A549 (cell line): ENCODE data around the gene SPTBN4. TPM values are rescaled to one million over a fixed set of nuclear protein-coding genes. Genes with fewer than 3 reads are reported as not detected.

ENCODE experiments used
- ATAC-seq, 2 experiments: fragments of 200-7000 bp in 1 of 2; fragments of >200 bp in 1 of 2; cut with Nextera tagmentation in 1 of 2; cut with Tn5 transposase in 1 of 2; 3 replicates each; pipeline versions ENCODE4 v1.8.0 to v1.9.1; 2018 to 2020; ENCODE audit warnings: mild to moderate bottlenecking in 1 of 2, moderate library complexity in 1 of 2
- CTCF ChIA-PET: fragments of 300-600 bp; sonication (Branson Sonifier 250); formaldehyde crosslinking; extraction: SDS; loops from one replicate; lab custom pipeline; 2021; ENCODE audit warnings: antibody characterized with exemption, inconsistent platforms; lab: Yijun Ruan, JAX
- POLR2A ChIA-PET: fragments of 350-600 bp; formaldehyde crosslinking; extraction: SDS; loops from one replicate; lab custom pipeline; 2021; ENCODE audit warnings: antibody characterized with exemption, inconsistent platforms; lab: Yijun Ruan, JAX
- DNase-seq, 2 experiments: peaks; one replicate each; pipeline versions ENCODE4 v3.0.0 to v3.0.0-alpha.2; 2011 to 2016; ENCODE audit warnings: low read depth in 1 of 2, low spot score in 1 of 2
- FAIRE-seq: peaks from 2 replicates; lab custom pipeline; 2011; peaks lifted over from hg19 to GRCh38; lab: Jason Lieb, UNC
- H3K27ac ChIP-seq, 2 experiments: fragments of >200 bp; sonication (Bioruptor Twin); formaldehyde crosslinking; 3 replicates each; pipeline ENCODE4 v1.5.1; 2016 to 2017
- H3K4me1 ChIP-seq: fragments of >200 bp; sonication (Bioruptor Twin); formaldehyde crosslinking; 3 replicates; pipeline ENCODE4 v1.6.1; 2016
- H3K4me2 ChIP-seq: fragments of >200 bp; sonication (Bioruptor Twin); formaldehyde crosslinking; 3 replicates; pipeline ENCODE4 v1.6.1; 2016
- H3K4me3 ChIP-seq: fragments of >200 bp; sonication (Bioruptor Twin); formaldehyde crosslinking; 3 replicates; pipeline ENCODE4 v1.5.1; 2016
- H3K9me3 ChIP-seq: fragments of >200 bp; sonication (Bioruptor Twin); formaldehyde crosslinking; 3 replicates; pipeline ENCODE4 v1.6.1; 2016
- CEBPB ChIP-seq, 2 experiments: fragments of >200 bp in 1 of 2; sonication (Bioruptor Twin) in 1 of 2; formaldehyde crosslinking in 1 of 2; IDR thresholded peaks; 2 replicates each; pipeline ENCODE4 v1.6.1; 2012 to 2016
- CTCF ChIP-seq: fragments of >200 bp; sonication (Bioruptor Twin); formaldehyde crosslinking; IDR thresholded peaks from 3 replicates; pipeline ENCODE4 v1.5.1; 2016
- E2F6 ChIP-seq: IDR thresholded peaks from 2 replicates; pipeline ENCODE4 v1.6.1; 2012; ENCODE audit warnings: low read depth, borderline replicate concordance
- EHF ChIP-seq: fragments of 250-450 bp; sonication (Bioruptor Pico); IDR thresholded peaks from 2 replicates; pipeline ENCODE4 v1.5.0; 2020; ENCODE audit warnings: mild to moderate bottlenecking
- ELK1 ChIP-seq: fragments of 150-350 bp; IDR thresholded peaks from 2 replicates; pipeline ENCODE4 v1.6.1; 2014; ENCODE audit warnings: low read depth, mild to moderate bottlenecking, low read length
- FOSB ChIP-seq: fragments of 250-450 bp; sonication (Bioruptor Pico); IDR thresholded peaks from 2 replicates; pipeline ENCODE4 v1.5.0; 2020; ENCODE audit warnings: mild to moderate bottlenecking, moderate library complexity
- FOXS1 ChIP-seq: fragments of 250-450 bp; sonication (Bioruptor Pico); IDR thresholded peaks from 2 replicates; pipeline ENCODE4 v1.5.0; 2020; ENCODE audit warnings: mild to moderate bottlenecking, moderate library complexity
- HOXA7 ChIP-seq: fragments of 250-450 bp; sonication (Bioruptor Pico); IDR thresholded peaks from 2 replicates; pipeline ENCODE4 v1.5.0; 2020; ENCODE audit warnings: mild to moderate bottlenecking, moderate library complexity
- HOXB13 ChIP-seq: fragments of 250-450 bp; sonication (Bioruptor Pico); IDR thresholded peaks from 2 replicates; pipeline ENCODE4 v1.5.0; 2020; ENCODE audit warnings: low read depth, mild to moderate bottlenecking, moderate library complexity
- HOXB5 ChIP-seq: fragments of 250-450 bp; sonication (Bioruptor Pico); IDR thresholded peaks from 2 replicates; pipeline ENCODE4 v1.5.0; 2020; ENCODE audit warnings: mild to moderate bottlenecking, moderate library complexity
- KDM5A ChIP-seq: fragments of 200-600 bp; sonication (generic); IDR thresholded peaks from 2 replicates; pipeline ENCODE4 v1.6.1; 2016; ENCODE audit warnings: antibody characterized with exemption, mild to moderate bottlenecking
- RARB ChIP-seq: fragments of 250-450 bp; sonication (Bioruptor Pico); IDR thresholded peaks from 2 replicates; pipeline ENCODE4 v1.8.0; 2021; ENCODE audit warnings: mild to moderate bottlenecking, moderate library complexity
- RCOR1 ChIP-seq: fragments of 150-350 bp; IDR thresholded peaks from 2 replicates; pipeline ENCODE4 v1.6.1; 2014; ENCODE audit warnings: antibody characterized with exemption, low read length, low read depth
- WGBS: methylation state at CpG from one replicate; pipeline ENCODE4 v1.1.6; 2017; ENCODE audit errors: missing lambda C conversion rate; 5-methylcytosine and 5-hydroxymethylcytosine counted together
- polyA plus RNA-seq, 4 experiments: library from polyadenylated mRNA; depleted of rRNA in 3 of 4; stranded (reverse); fragments of >200 nt; fragmentation: RNase III in 1 of 4; extraction: RNeasy Plus Mini Kit Qiagen cat#74134 plus additional on column Dnase treatment in 1 of 4; gene quantifications; 2 replicates in 3 of 4; 3 replicates in 1 of 4; pipeline ENCODE4 v1.2.3, GENCODE V29; 2011 to 2017

Gene SPTBN4
- polyA plus RNA-seq, 2 of the 4 experiments (the other 2 are of a cell fraction): 1.4 to 2.2 TPM

- TF ChIP-seq ELK1 (peak; percentile 99), RARB (CRISPR knock-in tag) (peak; percentile 70), KDM5A (no peak), FOXS1 (CRISPR knock-in tag) (no peak), EHF (CRISPR knock-in tag) (peak; percentile 80), HOXB13 (CRISPR knock-in tag) (peak; percentile 68; the same call in 1 of the 2 replicates), CTCF (peak; percentile 99), RCOR1 (no peak), FOSB (CRISPR knock-in tag) (0 out of 2 replicates have a peak, but pooled peaks have one; percentile 62)
Measured at GRCh38 chr19:40420766-40421765, 45.7 kb upstream of the SPTBN4 start (continued).

- POLR2A ChIA-PET: interaction anchor here (0.6 to 5.8 kb wide), 8 partner anchors 10 to 841 kb away, joined by 4 to 208 read pairs (median 12); partner anchors contain the start of genes BLVRB, C19orf47, PLD3 and SERTAD3
- FAIRE-seq (no peak), ATAC-seq (no peak), DNase-seq (no peak)
- CTCF ChIA-PET: interaction anchor here (0.8 to 26.4 kb wide), 15 partner anchors 14 to 282 kb away, joined by 3 to 950 read pairs (median 4); partner anchors contain the start of genes BLVRB, PRX, SERTAD1 and SERTAD3
- WGBS: 77% methylated on average over 16 of the region's 16 CpGs
- Histone ChIP-seq H3K4me2 (peak overlapping the region; percentile 84), H3K9me3 (no peaks in the 10 kb centered on the region), H3K27ac (peak overlapping the region; percentile 94 to 96), H3K4me3 (peak overlapping the region; percentile 56), H3K4me1 (peaks cover 28% of the 10 kb centered on the region)
- TF ChIP-seq FOSB (CRISPR knock-in tag): no peak
- 0 out of 2 replicates have a peak, but pooled peaks have one; percentile 17 for TF ChIP-seq HOXA7 (CRISPR knock-in tag)
- TF ChIP-seq E2F6: no peak
Measured at GRCh38 chr19:40421993-40422747, 44.6 kb upstream of the SPTBN4 start.

- WGBS: 91% methylated on average over 31 of the region's 31 CpGs
- no peak for ATAC-seq
- ChIA-PET CTCF (interaction anchor here (0.6 to 26.4 kb wide), 15 partner anchors 15 to 283 kb away, joined by 3 to 950 read pairs (median 4); partner anchors contain the start of genes BLVRB, PRX, SERTAD1 and SERTAD3), POLR2A (interaction anchor here (0.6 to 5.8 kb wide), 5 partner anchors 9 to 42 kb away, joined by 4 to 208 read pairs (median 4); partner anchors contain the start of genes BLVRB and SERTAD3)
- Histone ChIP-seq H3K9me3 (no peaks in the 10 kb centered on the region), H3K4me1 (peaks cover 25% of the 10 kb centered on the region), H3K4me2 (no peak overlapping the region), H3K4me3 (no peak overlapping the region), H3K27ac (peak overlapping the region; percentile 94 to 96; a peak in 4 of 6 replicates)
- FAIRE-seq: no peak
- TF ChIP-seq HOXB5 (CRISPR knock-in tag): peak; percentile 19; the same call in 1 of the 2 replicates
- TF ChIP-seq CEBPB (IDR thresholded peaks at IDR 0.05): no peak
- no peak for DNase-seq
Measured at GRCh38 chr19:40422748-40423566, 43.8 kb upstream of the SPTBN4 start.
